ENCODE data around the gene PAM.

The PAM gene

GRCh38 chr5:102891175-102891574 is 136.1 kb downstream of the PAM start:
- Mint-ChIP-seq H3K4me3 (no peak overlapping the region), H3K27me3 (ENCODE audit: low read depth, poor library complexity) (peaks cover 5% of the 10 kb centered on the region), H3K4me1 (peaks cover 24% of the 10 kb centered on the region), H3K9me3 (no peaks in the 10 kb centered on the region), H3K27ac (no peak overlapping the region), H3K36me3 (ENCODE audit: low read depth) (peaks cover 11% of the 10 kb centered on the region)
- DNase-seq, result no peak
- TF ChIP-seq, protein P1, sequence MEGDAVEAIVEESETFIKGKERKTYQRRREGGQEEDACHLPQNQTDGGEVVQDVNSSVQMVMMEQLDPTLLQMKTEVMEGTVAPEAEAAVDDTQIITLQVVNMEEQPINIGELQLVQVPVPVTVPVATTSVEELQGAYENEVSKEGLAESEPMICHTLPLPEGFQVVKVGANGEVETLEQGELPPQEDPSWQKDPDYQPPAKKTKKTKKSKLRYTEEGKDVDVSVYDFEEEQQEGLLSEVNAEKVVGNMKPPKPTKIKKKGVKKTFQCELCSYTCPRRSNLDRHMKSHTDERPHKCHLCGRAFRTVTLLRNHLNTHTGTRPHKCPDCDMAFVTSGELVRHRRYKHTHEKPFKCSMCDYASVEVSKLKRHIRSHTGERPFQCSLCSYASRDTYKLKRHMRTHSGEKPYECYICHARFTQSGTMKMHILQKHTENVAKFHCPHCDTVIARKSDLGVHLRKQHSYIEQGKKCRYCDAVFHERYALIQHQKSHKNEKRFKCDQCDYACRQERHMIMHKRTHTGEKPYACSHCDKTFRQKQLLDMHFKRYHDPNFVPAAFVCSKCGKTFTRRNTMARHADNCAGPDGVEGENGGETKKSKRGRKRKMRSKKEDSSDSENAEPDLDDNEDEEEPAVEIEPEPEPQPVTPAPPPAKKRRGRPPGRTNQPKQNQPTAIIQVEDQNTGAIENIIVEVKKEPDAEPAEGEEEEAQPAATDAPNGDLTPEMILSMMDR (IDR thresholded peaks at IDR 0.05), result no peak

GRCh38 chr5:102893942-102894341 is 138.8 kb downstream of the PAM start:
- no peak overlapping the region for H3K27ac Mint-ChIP-seq
- H3K36me3 Mint-ChIP-seq (ENCODE audit: low read depth), result peaks cover 4% of the 10 kb centered on the region
- H3K27me3 Mint-ChIP-seq (ENCODE audit: low read depth, poor library complexity), result no peaks in the 10 kb centered on the region
- no peak overlapping the region for H3K4me3 Mint-ChIP-seq
- TF ChIP-seq, protein P1 (IDR thresholded peaks at IDR 0.05), result no peak
- H3K9me3 Mint-ChIP-seq, result no peaks in the 10 kb centered on the region
- no peak for DNase-seq
- H3K4me1 Mint-ChIP-seq, result peaks cover 8% of the 10 kb centered on the region

- no peak overlapping the region for H3K27ac Mint-ChIP-seq
- no peaks in the 10 kb centered on the region for H3K27me3 Mint-ChIP-seq (ENCODE audit: low read depth, poor library complexity)
- peaks cover 4% of the 10 kb centered on the region for H3K36me3 Mint-ChIP-seq (ENCODE audit: low read depth)
- no peaks in the 10 kb centered on the region for H3K9me3 Mint-ChIP-seq
- peaks cover 5% of the 10 kb centered on the region for H3K4me1 Mint-ChIP-seq
- TF ChIP-seq, protein P1 (IDR thresholded peaks at IDR 0.05), result no peak
- H3K4me3 Mint-ChIP-seq, result no peak overlapping the region
- no peak for DNase-seq
These were observed 140.1 kb downstream of the PAM start for GRCh38 chr5:102895234-102895633.

GRCh38 chr5:102895976-102896375 is 140.9 kb downstream of the PAM start:
- H3K27me3 Mint-ChIP-seq (ENCODE audit: low read depth, poor library complexity), result no peaks in the 10 kb centered on the region
- H3K9me3 Mint-ChIP-seq, result no peaks in the 10 kb centered on the region
- no peak overlapping the region for H3K4me3 Mint-ChIP-seq
- H3K4me1 Mint-ChIP-seq, result peaks cover 5% of the 10 kb centered on the region
- no peak overlapping the region for H3K27ac Mint-ChIP-seq
- peaks cover 4% of the 10 kb centered on the region for H3K36me3 Mint-ChIP-seq (ENCODE audit: low read depth)
- no peak for DNase-seq
- TF ChIP-seq, protein P1 (IDR thresholded peaks at IDR 0.05), result no peak

DNA sequence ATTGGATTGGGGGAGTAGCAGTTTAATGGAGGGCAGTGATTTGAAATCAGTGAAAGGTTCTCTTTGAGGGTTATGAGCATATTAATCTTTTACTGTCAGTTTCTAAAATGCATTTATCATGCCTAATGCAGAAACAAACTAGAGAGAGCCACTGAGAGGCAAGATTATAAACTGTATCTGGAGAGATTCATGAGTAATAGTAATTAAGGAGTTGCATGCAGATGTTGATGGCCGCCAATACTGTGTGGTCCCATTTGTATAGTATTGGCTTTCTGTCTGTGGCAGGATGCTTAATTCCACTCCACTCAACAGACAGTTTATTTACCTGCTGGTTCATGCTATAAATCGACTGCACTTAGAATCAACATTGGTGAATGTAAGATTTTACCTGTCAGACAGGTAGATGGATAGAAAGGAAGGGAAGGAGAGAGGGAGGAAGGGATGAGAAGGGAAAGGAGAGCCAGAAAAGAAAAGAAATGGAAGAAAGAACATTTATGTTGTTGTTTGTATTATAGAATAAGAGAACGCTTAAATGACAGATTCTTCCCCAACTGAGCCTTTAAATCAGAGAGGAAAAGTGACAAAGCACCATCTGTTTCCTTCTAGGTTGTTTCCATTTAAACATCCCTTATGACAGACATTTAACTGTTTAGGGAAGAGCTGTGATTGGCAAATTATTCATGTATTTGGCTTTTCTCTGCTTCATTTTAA is 146.5 kb downstream of the PAM start:
- no peak overlapping the region for H3K4me3 Mint-ChIP-seq
- TF ChIP-seq, protein P1 (IDR thresholded peaks at IDR 0.05), result no peak
- no peak for DNase-seq
- H3K36me3 Mint-ChIP-seq (ENCODE audit: low read depth), result peaks cover 15% of the 10 kb centered on the region
- peaks cover 4% of the 10 kb centered on the region for H3K9me3 Mint-ChIP-seq
- H3K27me3 Mint-ChIP-seq (ENCODE audit: low read depth, poor library complexity), result no peaks in the 10 kb centered on the region
- H3K27ac Mint-ChIP-seq, result peak overlapping the region; percentile 89
- peaks cover 5% of the 10 kb centered on the region for H3K4me1 Mint-ChIP-seq

- peaks cover 5% of the 10 kb centered on the region for H3K4me1 Mint-ChIP-seq
- peaks cover 19% of the 10 kb centered on the region for H3K36me3 Mint-ChIP-seq (ENCODE audit: low read depth)
- no peak for DNase-seq
- no peak overlapping the region for H3K4me3 Mint-ChIP-seq
- TF ChIP-seq, protein P1 (IDR thresholded peaks at IDR 0.05), result no peak
- no peak overlapping the region for H3K27ac Mint-ChIP-seq
- H3K9me3 Mint-ChIP-seq, result peaks cover 8% of the 10 kb centered on the region
- H3K27me3 Mint-ChIP-seq (ENCODE audit: low read depth, poor library complexity), result no peaks in the 10 kb centered on the region
These were observed 147.0 kb downstream of the PAM start for GRCh38 chr5:102902135-102902448.

Measured in nephron progenitor cell (in vitro differentiated cells).